ENCODE results near the gene TAPBPL.
A peak's percentile ranks its signal among the peaks of the same experiment; 100 is the strongest.
"Not testable (repeated sequence)": the region's sequence is repeated elsewhere in the genome, so short reads cannot be mapped to it uniquely, and the experiment has no call there.

Gene TAPBPL

GRCh38 chr12:6471989-6472360 lies 20.1 kb downstream of the TAPBPL start:
- no peak overlapping the region for H3K4me3 ChIP-seq (ENCODE audit: insufficient read depth, low read depth, low read length)
- 93 to 94% methylated on average over 1 of the region's 1 CpG for WGBS, 2 experiments
- no peaks in the 10 kb centered on the region for H3K4me1 ChIP-seq (ENCODE audit: control insufficient read depth, insufficient read depth, low read length)
- no peaks in the 10 kb centered on the region for H3K9me3 ChIP-seq (ENCODE audit: control insufficient read depth, low read length)
- no peaks in the 10 kb centered on the region for H3K36me3 ChIP-seq (ENCODE audit: control insufficient read depth, insufficient read depth, low read length)
- H3K27ac ChIP-seq (ENCODE audit: insufficient read depth, low read depth, low read length, poor library complexity, severe bottlenecking), result no peak overlapping the region
- H3K27me3 ChIP-seq (ENCODE audit: control insufficient read depth, insufficient read depth, low read length, poor library complexity, severe bottlenecking), result peaks cover 4% of the 10 kb centered on the region

- H3K27me3 ChIP-seq (ENCODE audit: control insufficient read depth, insufficient read depth, low read length, poor library complexity, severe bottlenecking), result peaks cover 4% of the 10 kb centered on the region
- H3K4me3 ChIP-seq (ENCODE audit: insufficient read depth, low read depth, low read length), result no peak overlapping the region
- H3K9me3 ChIP-seq (ENCODE audit: control insufficient read depth, low read length), result no peaks in the 10 kb centered on the region
- 96 to 97% methylated on average over 11 of the region's 11 CpGs for WGBS, 2 experiments
- H3K4me1 ChIP-seq (ENCODE audit: control insufficient read depth, insufficient read depth, low read length), result no peaks in the 10 kb centered on the region
- no peak overlapping the region for H3K27ac ChIP-seq (ENCODE audit: insufficient read depth, low read depth, low read length, poor library complexity, severe bottlenecking)
- no peaks in the 10 kb centered on the region for H3K36me3 ChIP-seq (ENCODE audit: control insufficient read depth, insufficient read depth, low read length)
These were observed 20.6 kb downstream of the TAPBPL start for GRCh38 chr12:6472491-6472890.

- not testable (repeated sequence) for H3K36me3 ChIP-seq (ENCODE audit: control insufficient read depth, insufficient read depth, low read length); H3K27me3 ChIP-seq (ENCODE audit: control insufficient read depth, insufficient read depth, low read length, poor library complexity, severe bottlenecking); H3K9me3 ChIP-seq (ENCODE audit: control insufficient read depth, low read length); H3K4me1 ChIP-seq (ENCODE audit: control insufficient read depth, insufficient read depth, low read length); H3K4me3 ChIP-seq (ENCODE audit: insufficient read depth, low read depth, low read length); H3K27ac ChIP-seq (ENCODE audit: insufficient read depth, low read depth, low read length, poor library complexity, severe bottlenecking)
- 95% methylated on average over 46 of the region's 48 CpGs for WGBS, 2 experiments
These were observed 23.6 kb downstream of the TAPBPL start for GRCh38 chr12:6475233-6475975.

GRCh38 chr12:6476489-6476888 lies 24.6 kb downstream of the TAPBPL start:
- Histone ChIP-seq H3K27me3 (ENCODE audit: control insufficient read depth, insufficient read depth, low read length, poor library complexity, severe bottlenecking) (peaks cover 4% of the 10 kb centered on the region), H3K4me3 (ENCODE audit: insufficient read depth, low read depth, low read length) (no peak overlapping the region), H3K27ac (ENCODE audit: insufficient read depth, low read depth, low read length, poor library complexity, severe bottlenecking) (no peak overlapping the region), H3K4me1 (ENCODE audit: control insufficient read depth, insufficient read depth, low read length) (no peaks in the 10 kb centered on the region), H3K9me3 (ENCODE audit: control insufficient read depth, low read length) (no peaks in the 10 kb centered on the region), H3K36me3 (ENCODE audit: control insufficient read depth, insufficient read depth, low read length) (no peaks in the 10 kb centered on the region)
- WGBS, 2 experiments, result 88 to 93% methylated on average over 3 of the region's 3 CpGs

GRCh38 chr12:6477601-6478377 lies 25.9 kb downstream of the TAPBPL start:
- 94 to 95% methylated on average over 37 of the region's 37 CpGs for WGBS, 2 experiments
- not testable (repeated sequence) for H3K36me3 ChIP-seq (ENCODE audit: control insufficient read depth, insufficient read depth, low read length); H3K4me3 ChIP-seq (ENCODE audit: insufficient read depth, low read depth, low read length); H3K4me1 ChIP-seq (ENCODE audit: control insufficient read depth, insufficient read depth, low read length); H3K27ac ChIP-seq (ENCODE audit: insufficient read depth, low read depth, low read length, poor library complexity, severe bottlenecking); H3K27me3 ChIP-seq (ENCODE audit: control insufficient read depth, insufficient read depth, low read length, poor library complexity, severe bottlenecking); H3K9me3 ChIP-seq (ENCODE audit: control insufficient read depth, low read length)

- WGBS, 2 experiments, result 92% methylated on average over 20 of the region's 20 CpGs
These were observed 26.6 kb downstream of the TAPBPL start for GRCh38 chr12:6478416-6478815.

GRCh38 chr12:6488240-6488639 lies 36.4 kb downstream of the TAPBPL start:
- H3K9me3 ChIP-seq (ENCODE audit: control insufficient read depth, low read length), result no peaks in the 10 kb centered on the region
- no peaks in the 10 kb centered on the region for H3K27me3 ChIP-seq (ENCODE audit: control insufficient read depth, insufficient read depth, low read length, poor library complexity, severe bottlenecking)
- H3K4me3 ChIP-seq (ENCODE audit: insufficient read depth, low read depth, low read length), result no peak overlapping the region
- 84 to 90% methylated on average over 1 of the region's 1 CpG for WGBS, 2 experiments
- H3K27ac ChIP-seq (ENCODE audit: insufficient read depth, low read depth, low read length, poor library complexity, severe bottlenecking), result no peak overlapping the region
- peaks cover 4% of the 10 kb centered on the region for H3K4me1 ChIP-seq (ENCODE audit: control insufficient read depth, insufficient read depth, low read length)
- H3K36me3 ChIP-seq (ENCODE audit: control insufficient read depth, insufficient read depth, low read length), result no peaks in the 10 kb centered on the region

More at GRCh38 chr12:6478416-6478815, 26.6 kb downstream of the TAPBPL start:
- no peaks in the 10 kb centered on the region for H3K9me3 ChIP-seq (ENCODE audit: control insufficient read depth, low read length)
- no peak overlapping the region for H3K27ac ChIP-seq (ENCODE audit: insufficient read depth, low read depth, low read length, poor library complexity, severe bottlenecking)
- no peak overlapping the region for H3K4me3 ChIP-seq (ENCODE audit: insufficient read depth, low read depth, low read length)
- no peaks in the 10 kb centered on the region for H3K4me1 ChIP-seq (ENCODE audit: control insufficient read depth, insufficient read depth, low read length)
- H3K27me3 ChIP-seq (ENCODE audit: control insufficient read depth, insufficient read depth, low read length, poor library complexity, severe bottlenecking), result no peaks in the 10 kb centered on the region
- no peaks in the 10 kb centered on the region for H3K36me3 ChIP-seq (ENCODE audit: control insufficient read depth, insufficient read depth, low read length)

GRCh38 chr12:6489449-6489848 lies 37.6 kb downstream of the TAPBPL start:
- no peaks in the 10 kb centered on the region for H3K27me3 ChIP-seq (ENCODE audit: control insufficient read depth, insufficient read depth, low read length, poor library complexity, severe bottlenecking)

GRCh38 chr12:6490673-6491072 lies 38.8 kb downstream of the TAPBPL start:
- not testable (repeated sequence) for H3K27me3 ChIP-seq (ENCODE audit: control insufficient read depth, insufficient read depth, low read length, poor library complexity, severe bottlenecking); H3K36me3 ChIP-seq (ENCODE audit: control insufficient read depth, insufficient read depth, low read length); H3K27ac ChIP-seq (ENCODE audit: insufficient read depth, low read depth, low read length, poor library complexity, severe bottlenecking); H3K9me3 ChIP-seq (ENCODE audit: control insufficient read depth, low read length); H3K4me3 ChIP-seq (ENCODE audit: insufficient read depth, low read depth, low read length)
- H3K4me1 ChIP-seq (ENCODE audit: control insufficient read depth, insufficient read depth, low read length), result peaks cover 12% of the 10 kb centered on the region
- WGBS, 2 experiments, result 83% methylated on average over 1 of the region's 1 CpG; no CpG with 5 or more reads in 1 of the 2 experiments

More at GRCh38 chr12:6489449-6489848, 37.6 kb downstream of the TAPBPL start:
- no peaks in the 10 kb centered on the region for H3K36me3 ChIP-seq (ENCODE audit: control insufficient read depth, insufficient read depth, low read length)
- H3K27ac ChIP-seq (ENCODE audit: insufficient read depth, low read depth, low read length, poor library complexity, severe bottlenecking), result no peak overlapping the region
- no peak overlapping the region for H3K4me3 ChIP-seq (ENCODE audit: insufficient read depth, low read depth, low read length)
- no peaks in the 10 kb centered on the region for H3K9me3 ChIP-seq (ENCODE audit: control insufficient read depth, low read length)
- WGBS, 2 experiments, result 77 to 83% methylated on average over 4 of the region's 4 CpGs
- H3K4me1 ChIP-seq (ENCODE audit: control insufficient read depth, insufficient read depth, low read length), result peaks cover 4% of the 10 kb centered on the region

- Histone ChIP-seq H3K27ac (ENCODE audit: insufficient read depth, low read depth, low read length, poor library complexity, severe bottlenecking) (peak within 1 kb of the TSS; percentile 91), H3K4me3 (ENCODE audit: insufficient read depth, low read depth, low read length) (peak within 1 kb of the TSS; percentile 63), H3K27me3 (ENCODE audit: control insufficient read depth, insufficient read depth, low read length, poor library complexity, severe bottlenecking) (no peaks in the 10 kb centered on the region), H3K36me3 (ENCODE audit: control insufficient read depth, insufficient read depth, low read length) (peaks cover 13% of the 10 kb centered on the region), H3K4me1 (ENCODE audit: control insufficient read depth, insufficient read depth, low read length) (peaks cover 13% of the 10 kb centered on the region), H3K9me3 (ENCODE audit: control insufficient read depth, low read length) (no peaks in the 10 kb centered on the region)
- WGBS, 2 experiments, result 1% methylated on average over 39 of the region's 39 CpGs
These were observed 41.1 kb downstream of the TAPBPL start, which contains the start of gene MRPL51 for GRCh38 chr12:6492838-6493496. Gene MRPL51 (minus strand): TSS chr12:6493262. CDS start chr12:6493136, 126 bp downstream.
